Stimulated activated CD4-positive, alpha-beta T cell treated with anti-CD3 and anti-CD28 coated beads, TNF-alpha, amount 100 ng/mL, for 1 hour (primary cell): ENCODE data around the gene UBE2O.
A peak's percentile ranks its signal among the peaks of the same experiment; 100 is the strongest.

Experiments used
- DNase-seq, 3 donors: peaks; one replicate each; pipeline ENCODE4 v3.0.0-alpha.2; 2020; ENCODE audit warnings: low read depth in 3 of 3, low spot score in 1 of 3

UBE2O gene

GRCh38 chr17:76467809-76468633, 15.1 kb upstream of the UBE2O start:
- DNase-seq: no peak

DNA sequence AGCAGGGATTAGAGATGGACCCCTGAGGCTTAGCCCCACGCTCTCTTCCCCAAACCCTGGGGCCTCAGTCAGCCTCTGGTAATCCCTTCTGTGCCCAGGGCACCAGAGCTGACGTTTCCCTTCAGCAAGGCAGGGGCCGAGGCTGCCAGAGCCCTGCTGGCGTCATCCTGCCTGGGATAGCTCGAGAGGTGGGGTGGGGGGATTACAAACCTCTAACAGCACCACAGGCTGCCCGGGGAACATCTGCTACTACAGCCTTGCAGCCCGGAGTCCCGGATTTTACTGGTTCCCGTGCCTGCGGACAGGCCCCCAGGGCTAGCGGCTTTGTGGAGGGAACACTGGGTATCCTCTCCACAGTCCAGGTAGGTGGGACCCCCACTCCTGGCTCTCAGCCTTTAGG, 14.4 kb upstream of the UBE2O start, which contains the start of gene AANAT:
AANAT (plus strand) TSS at position 238 of the 400 bp plus-strand sequence. CDS start 1,144 bp downstream, outside the sequence.
- DNase-seq: no peak

DNA sequence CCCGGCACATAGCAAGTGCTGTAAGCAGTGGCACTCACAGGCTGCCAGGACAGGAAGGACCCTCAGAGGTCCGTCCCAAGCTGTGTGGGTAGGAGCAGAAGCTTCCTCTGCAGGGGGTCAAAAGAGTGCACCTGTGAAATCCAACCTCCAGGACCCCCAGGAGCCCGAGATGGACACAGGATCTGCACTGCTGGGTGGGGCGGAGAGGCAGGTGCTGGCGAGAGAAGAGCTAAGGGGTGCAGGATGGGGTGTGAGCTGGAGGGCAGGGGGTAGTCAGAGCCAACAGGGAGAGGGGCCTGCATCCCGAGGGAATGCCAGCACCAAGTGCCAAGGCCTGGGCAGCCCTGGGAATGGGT, 13.8 kb upstream of the UBE2O start:
- no peak for DNase-seq

DNA sequence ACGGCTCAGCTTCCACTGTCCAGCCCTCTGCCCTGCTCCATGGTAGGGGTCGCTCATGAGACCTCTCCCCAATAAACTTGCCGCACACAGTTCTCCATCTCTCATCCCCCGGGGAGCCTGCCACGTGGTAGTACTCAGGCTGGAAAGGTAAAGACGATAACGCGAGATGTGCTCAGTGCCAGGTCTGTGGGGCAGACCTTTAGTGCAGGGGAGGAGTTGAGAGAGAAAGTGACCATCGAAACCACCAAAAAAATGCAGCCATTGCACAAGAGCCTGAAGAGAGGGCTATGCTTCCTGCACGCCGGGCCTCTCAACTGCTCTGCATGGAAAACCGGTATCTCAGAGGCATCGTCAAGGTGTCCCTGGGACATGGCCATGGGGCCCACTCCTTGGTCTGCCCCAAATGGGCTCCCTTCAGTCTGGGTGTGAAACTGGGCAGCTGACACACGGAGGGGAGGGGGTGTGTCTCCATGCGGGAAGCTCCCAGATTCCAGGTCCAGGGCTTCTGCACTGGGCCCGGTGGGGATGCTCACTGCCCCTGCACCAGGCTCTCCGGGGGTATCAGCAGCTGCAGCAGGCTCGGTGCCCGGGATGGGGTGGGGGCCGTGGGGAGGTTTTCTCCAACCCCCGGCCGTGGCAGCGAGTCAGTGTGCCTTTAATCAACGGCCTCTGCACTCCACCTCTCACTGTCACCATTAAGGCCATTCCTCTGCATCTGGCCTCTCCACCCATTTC, 9.8 kb upstream of the UBE2O start:
- DNase-seq: no peak

DNA sequence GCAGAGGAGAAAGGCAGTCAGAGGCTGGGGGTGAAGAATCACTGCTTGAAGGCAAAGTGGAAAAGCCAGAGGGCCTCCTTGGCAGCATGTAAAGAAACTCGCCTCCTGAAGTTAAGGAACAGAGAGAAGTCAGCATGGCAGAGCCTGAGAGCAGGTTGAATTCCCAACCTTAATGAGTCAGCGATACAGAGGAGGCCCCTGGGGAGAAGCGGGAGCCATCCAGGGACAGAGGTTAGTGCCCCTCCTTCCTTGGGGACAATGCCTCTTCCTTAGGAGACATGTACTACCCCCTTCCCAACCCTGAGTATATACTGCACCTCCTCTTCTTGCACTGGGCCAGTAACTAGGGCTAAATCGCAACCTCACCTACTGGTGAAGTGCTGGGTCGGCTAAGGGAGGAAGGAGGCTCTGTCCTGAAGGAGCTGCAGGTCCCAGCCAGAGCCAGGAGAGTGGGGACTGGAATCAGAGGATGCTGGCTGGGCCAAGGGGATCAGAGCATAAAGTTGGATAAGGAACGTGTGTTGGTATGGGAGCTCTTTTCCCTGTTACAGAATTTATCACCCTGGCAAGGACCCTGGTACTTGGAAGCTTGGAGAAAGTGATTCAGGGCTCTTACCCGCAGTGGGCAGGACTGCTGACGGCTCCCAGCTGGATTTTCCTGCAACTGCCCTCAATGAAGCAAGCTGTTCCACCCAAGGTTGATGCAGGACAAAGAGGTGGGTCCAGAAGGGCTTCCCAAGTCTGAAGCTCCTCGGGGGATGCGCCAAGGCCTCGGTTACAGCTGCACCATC, 9.0 kb upstream of the UBE2O start:
- no peak for DNase-seq

GRCh38 chr17:76459674-76460073, 6.7 kb upstream of the UBE2O start:
- no peak for DNase-seq

GRCh38 chr17:76458580-76459490, 5.9 kb upstream of the UBE2O start:
- DNase-seq: no peak

DNA sequence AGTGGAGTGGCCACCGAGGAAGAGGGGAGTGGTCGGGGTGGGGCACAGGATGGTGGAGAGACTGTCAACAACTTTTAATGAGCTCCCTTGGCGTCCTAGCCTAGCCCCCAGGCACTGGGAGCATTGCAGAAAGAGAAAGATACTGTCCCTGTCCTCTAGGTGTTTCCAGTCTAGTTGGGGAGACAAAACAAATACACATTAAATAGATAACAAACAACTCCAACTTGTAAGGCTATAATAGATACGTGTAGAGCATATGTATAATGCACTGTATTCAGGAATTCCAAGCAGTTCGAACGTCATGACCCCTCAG, 435 bp upstream of the UBE2O start:
- no peak for DNase-seq

- peak in 1 of 3 donors; percentile 7 for DNase-seq
Observed at GRCh38 chr17:76452127-76452659, 759 bp downstream of the UBE2O start.

- no peak for DNase-seq
Observed at GRCh38 chr17:76451506-76451905, 1.4 kb downstream of the UBE2O start.

DNA sequence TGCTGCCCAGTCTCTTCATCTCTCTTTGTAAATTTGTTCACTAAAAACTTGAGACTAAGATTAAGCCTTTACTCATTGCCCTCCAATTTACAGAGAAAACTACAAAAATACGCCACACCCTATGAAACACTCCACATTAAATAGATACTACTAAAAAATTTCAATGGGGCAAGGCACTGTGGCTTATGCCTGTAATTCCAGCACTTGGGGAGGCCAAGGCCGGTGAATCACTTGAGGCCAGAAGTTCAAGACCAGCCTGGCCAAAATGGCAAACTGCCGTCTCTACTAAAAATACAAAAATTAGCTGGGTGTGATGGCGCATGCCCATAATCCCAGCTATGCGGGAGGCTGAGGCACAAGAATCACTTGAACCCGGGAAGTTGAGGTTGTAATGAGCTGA, 3.8 kb downstream of the UBE2O start:
- no peak for DNase-seq

DNA sequence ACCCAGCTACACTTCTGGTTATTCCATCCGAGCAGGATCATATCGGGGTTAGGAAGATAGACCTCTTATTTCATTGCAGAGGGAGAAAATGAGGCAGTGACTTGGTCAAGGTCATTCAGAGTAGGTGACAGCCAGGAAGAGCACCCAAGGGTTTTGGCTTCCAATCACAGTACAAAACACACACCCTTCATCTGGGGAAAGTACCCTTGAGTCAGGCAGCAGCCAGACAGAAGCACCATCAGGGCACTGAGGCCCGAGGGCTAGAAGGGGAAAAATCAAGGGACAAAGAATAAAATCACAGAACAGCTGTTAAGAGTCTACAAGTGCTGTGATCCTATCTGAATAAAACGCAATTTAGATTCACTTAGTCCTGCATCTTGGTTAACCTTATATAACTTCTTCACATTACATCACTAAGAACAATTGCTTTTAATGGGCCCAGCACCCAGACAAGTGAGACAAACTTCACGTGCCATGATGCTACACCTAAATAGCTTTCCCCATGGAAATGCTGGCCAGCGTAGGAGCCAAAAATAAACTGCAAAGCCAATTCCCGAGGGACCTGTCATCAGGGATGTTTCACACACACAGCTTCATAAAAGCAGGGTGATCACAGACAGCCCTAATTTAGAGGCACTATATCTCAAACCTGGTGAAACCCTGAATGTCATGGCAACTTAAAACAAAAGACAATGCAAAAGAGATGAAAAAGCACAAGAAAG, 4.9 kb downstream of the UBE2O start:
- DNase-seq: no peak

GRCh38 chr17:76446449-76447231, 6.3 kb downstream of the UBE2O start:
- no peak for DNase-seq

GRCh38 chr17:76445697-76446448, 7.1 kb downstream of the UBE2O start:
- DNase-seq: no peak

DNA sequence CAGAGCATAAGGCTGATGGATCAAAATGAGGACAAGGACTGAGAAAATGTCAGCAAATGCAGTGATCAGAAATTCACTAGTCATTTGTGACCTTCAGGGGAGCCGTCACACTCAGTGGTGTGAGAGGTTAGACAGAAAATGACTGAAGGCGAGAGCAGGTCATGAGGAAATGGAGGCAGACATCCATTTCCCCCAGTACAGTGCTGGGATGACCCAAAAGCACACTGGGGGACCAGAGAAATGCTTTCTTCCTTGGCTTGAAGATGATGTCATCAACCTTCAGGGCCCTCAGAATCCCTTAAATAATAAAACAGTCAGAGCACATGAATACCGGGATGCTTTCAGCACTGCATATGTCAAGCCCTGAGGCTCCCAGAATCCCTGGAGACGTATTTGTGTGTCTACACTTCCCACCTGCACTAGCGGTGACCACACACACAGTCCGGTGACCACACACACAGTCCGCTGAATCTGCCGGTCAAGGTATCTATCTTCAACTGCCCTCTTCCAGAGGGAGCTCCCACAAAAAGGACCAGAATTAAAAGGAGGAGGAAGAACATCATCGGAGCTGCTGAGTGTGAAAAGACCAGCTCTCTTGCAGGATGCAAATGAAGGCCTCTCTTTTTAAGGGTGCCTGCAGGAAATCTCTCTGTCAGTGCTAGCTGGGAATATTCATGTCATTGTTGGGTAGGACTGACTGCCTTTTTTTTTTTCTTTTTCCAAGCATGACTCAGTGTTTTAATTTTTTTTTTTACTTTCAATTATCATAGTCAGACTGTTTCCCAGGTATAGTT, 8.2 kb downstream of the UBE2O start:
- DNase-seq: no peak

GRCh38 chr17:76442341-76443338, 10.3 kb downstream of the UBE2O start:
- DNase-seq: no peak
